Hematopoietic multipotent progenitor cell treated with erythropoietin and hydrocortisone succinate and interleukin-3 and kit ligand, for 4 days (in vitro differentiated cells): Measurements from ENCODE around the gene CAPZA2.
"Not testable (repeated sequence)": the region's sequence is repeated elsewhere in the genome, so short reads cannot be mapped to it uniquely, and the experiment has no call there.

ENCODE experiments used
- DNase-seq: peaks from one replicate; pipeline ENCODE4 v3.0.0-alpha.2; 2015

CAPZA2 gene

DNA sequence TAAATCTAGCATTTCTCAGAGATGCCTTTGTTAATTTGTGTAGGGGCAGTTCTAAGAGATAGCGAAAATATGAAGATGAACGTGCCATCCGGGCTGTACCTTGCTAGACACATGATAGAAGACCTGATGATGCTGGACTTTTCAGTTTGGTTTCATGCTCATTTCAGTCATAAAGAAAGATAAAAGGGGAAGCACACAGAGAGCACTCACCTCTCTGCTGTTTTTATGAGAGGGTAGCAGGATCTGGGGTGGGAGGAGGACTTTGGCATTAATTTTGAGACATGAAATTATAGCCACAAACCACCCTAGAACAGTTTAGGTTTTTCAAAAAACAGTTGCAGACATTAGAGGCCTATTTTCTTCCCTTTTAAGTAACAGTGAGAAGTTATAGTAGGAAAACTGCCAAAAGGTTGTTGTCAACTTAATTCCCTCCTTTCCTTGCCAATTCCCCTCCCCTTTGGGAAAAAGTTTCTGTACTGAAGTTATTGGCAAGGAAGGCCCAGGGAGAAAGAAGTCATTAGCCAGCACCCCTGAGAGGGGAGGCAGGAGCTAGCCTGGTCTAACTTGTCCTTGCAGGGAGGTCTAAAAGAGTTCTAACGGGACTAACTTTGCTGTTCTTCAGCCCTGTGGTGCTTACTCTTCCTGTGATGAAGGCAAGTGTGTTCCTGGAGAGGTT lies 93.6 kb downstream of the CAPZA2 start:
- peak; percentile 49 for DNase-seq

- DNase-seq: no peak
These were observed 94.1 kb downstream of the CAPZA2 start for GRCh38 chr7:116956477-116956804.

- DNase-seq: no peak
These were observed 95.5 kb downstream of the CAPZA2 start for GRCh38 chr7:116957874-116958273.

DNA sequence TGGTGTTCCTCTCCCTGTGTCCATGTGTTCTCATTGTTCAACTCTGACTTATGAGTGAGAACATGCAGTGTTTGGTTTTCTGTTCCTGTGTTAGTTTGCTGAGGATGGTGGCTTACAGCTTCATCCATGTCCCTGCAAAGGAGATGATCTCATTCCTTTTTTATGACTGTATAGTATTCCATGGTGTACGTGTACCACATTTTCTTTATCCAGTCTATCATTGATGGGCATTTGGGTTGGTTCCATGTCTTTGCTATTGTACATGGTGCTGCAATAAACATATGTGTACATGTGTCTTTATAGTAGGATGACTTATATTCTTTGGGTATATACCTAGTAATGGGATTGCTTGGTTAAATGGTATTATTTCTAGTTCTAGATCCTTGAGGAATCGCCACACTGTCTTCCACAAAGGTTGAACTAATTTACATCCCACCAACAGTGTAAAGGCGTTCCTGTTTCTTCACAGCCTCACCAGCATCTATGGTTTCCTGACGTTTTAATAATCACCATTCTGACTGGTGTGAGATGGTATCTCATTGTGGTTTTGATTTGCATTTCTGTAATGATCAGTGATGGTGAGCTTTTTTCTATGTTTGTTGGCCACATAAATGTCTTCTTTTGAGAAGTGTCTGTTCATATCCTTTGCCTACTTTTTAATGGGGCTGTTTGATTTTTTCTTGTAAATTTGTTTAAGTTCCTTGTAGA lies 99.7 kb downstream of the CAPZA2 start:
- not testable (repeated sequence) for DNase-seq

DNA sequence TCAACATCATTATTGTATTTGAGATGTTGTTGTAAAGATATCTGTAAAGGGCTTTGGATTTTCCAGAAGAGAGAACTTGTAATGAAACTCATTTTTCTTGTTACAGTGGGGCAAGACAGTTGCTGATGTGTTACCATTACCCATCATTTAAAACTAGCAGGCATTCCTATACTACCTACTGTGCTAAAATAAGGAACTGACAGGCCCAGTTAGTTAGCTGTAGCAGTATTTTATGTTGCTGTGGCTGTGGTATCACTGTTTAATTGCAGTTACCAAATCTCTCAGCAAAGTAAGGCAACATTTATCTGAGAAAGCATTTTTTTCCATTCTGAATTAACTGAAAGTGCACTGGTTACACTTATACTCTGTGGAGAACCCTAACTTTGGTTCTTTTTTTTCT lies 100.8 kb downstream of the CAPZA2 start:
- peak; percentile 40 for DNase-seq

DNA sequence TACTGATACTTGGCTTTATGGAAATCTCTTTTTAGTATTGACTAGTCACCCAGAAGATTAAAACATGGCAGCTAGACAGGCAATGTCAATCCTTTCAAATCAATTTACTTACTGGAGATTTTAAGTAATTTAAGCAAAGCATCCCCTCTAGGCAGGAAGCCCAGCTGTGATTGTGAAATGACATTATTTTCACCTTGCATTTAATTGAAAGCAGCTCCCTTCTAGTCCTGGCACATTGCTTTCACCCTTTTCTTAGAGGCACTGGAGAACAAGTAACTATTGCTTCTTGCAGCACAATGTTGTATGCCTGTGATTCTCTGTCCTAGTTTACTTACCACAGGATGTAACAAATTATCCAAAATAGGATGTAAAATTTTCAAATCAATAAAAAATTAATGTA lies 104.2 kb downstream of the CAPZA2 start:
- no peak for DNase-seq

GRCh38 chr7:116967254-116967922 lies 105.0 kb downstream of the CAPZA2 start:
- no peak for DNase-seq

DNA sequence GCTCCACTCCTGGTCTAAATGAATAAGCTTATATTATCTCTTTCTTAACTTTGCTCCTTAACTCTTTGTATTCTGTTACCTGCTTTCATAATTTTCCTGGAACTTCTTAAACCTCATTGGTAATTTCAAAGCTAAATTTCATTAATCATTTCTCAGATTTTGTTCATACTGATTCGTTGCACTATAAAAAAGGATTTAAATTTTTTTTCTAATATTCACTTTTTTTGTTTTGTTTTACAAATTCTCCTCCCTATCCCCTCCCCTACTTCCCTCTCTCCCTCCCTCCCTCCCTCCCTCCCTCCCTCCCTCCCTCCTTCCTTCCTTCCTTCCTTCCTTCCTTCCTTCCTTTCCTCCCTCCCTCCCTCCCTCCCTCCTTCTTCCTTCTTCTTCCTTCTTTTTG lies 105.6 kb downstream of the CAPZA2 start:
- DNase-seq: no peak

- DNase-seq: no peak
These were observed 106.2 kb downstream of the CAPZA2 start for GRCh38 chr7:116968631-116969030.

GRCh38 chr7:116969371-116969902 lies 107.0 kb downstream of the CAPZA2 start:
- DNase-seq: no peak

DNA sequence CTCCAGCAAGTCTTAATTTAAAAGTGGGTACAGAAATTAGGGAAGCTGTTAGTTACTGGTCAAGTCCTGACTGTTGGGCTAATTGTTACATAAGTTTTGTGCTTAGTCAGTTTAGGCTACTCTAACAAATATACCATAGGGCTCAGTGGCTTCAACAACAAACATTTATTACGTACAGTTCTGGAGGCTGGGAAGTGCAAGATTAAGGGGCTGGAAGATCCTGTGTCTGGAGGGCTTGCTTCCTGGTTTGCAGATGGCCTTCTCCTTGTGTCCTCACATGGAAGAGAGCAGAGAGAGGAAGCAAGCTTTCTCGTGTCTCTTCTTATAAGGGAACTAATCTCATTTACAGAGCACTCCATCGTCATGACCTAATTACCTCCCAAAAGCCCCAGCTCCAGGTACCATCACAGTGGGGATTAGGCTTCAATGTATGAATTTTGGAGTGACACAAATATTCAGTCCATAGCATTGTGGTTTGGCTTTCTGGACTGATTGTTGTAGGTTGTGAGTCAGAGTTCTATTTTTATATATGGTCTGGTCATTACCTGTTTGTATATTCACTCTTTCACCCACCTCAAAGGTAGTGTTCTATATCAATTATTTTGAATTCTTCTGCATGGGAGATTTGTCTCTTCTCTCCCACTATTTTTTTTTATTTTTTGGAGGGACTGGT lies 108.0 kb downstream of the CAPZA2 start:
- DNase-seq: no peak

- not testable (repeated sequence) for DNase-seq
These were observed 108.8 kb downstream of the CAPZA2 start for GRCh38 chr7:116971153-116971552.
